ENCODE data around the gene AP1AR. TPM values are rescaled to one million over a fixed set of nuclear protein-coding genes. Genes with fewer than 3 reads are reported as not detected.

The AP1AR gene
- total RNA-seq, 3 donors from 2014 or later (not counting 1 experiment from before 2014, with no cell fraction given): 7.5 to 9.4 (median 7.5) TPM

GRCh38 chr4:112290341-112290740 is 58.8 kb downstream of the AP1AR start:
- TF ChIP-seq, protein P1, sequence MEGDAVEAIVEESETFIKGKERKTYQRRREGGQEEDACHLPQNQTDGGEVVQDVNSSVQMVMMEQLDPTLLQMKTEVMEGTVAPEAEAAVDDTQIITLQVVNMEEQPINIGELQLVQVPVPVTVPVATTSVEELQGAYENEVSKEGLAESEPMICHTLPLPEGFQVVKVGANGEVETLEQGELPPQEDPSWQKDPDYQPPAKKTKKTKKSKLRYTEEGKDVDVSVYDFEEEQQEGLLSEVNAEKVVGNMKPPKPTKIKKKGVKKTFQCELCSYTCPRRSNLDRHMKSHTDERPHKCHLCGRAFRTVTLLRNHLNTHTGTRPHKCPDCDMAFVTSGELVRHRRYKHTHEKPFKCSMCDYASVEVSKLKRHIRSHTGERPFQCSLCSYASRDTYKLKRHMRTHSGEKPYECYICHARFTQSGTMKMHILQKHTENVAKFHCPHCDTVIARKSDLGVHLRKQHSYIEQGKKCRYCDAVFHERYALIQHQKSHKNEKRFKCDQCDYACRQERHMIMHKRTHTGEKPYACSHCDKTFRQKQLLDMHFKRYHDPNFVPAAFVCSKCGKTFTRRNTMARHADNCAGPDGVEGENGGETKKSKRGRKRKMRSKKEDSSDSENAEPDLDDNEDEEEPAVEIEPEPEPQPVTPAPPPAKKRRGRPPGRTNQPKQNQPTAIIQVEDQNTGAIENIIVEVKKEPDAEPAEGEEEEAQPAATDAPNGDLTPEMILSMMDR (IDR thresholded peaks at IDR 0.05): no peak
- no peak overlapping the region for H3K4me3 ChIP-seq (ENCODE audit: low read length)
- Mint-ChIP-seq H3K36me3 (no peaks in the 10 kb centered on the region), H3K27ac (no peak overlapping the region), H3K27me3 (ENCODE audit: low read depth in 2 of 2) (peaks cover 0 to 2% of the 10 kb centered on the region in 2 donors), H3K9me3 (no peaks in the 10 kb centered on the region), H3K4me3 (no peak overlapping the region), H3K4me1 (peaks cover 29 to 33% of the 10 kb centered on the region in 2 donors)
- no peaks in the 10 kb centered on the region for H3K9me3 ChIP-seq (ENCODE audit: control insufficient read depth, insufficient read depth, low read length)
- no peak overlapping the region for H3K27ac ChIP-seq (ENCODE audit: low read length)
- ATAC-seq: no peak
- no peak for DNase-seq
- WGBS (ENCODE audit: insufficient coverage): 83% methylated on average over 2 of the region's 3 CpGs
- peaks cover 22% of the 10 kb centered on the region for H3K4me1 ChIP-seq (ENCODE audit: control insufficient read depth, insufficient read depth, low read length)
- no peaks in the 10 kb centered on the region for H3K36me3 ChIP-seq (ENCODE audit: control insufficient read depth, insufficient read depth, low read length)
- intact Hi-C loops (cut with micrococcal nuclease): no loop called here
- H3K27me3 ChIP-seq (ENCODE audit: control insufficient read depth, insufficient read depth, low read length): no peaks in the 10 kb centered on the region

- Histone ChIP-seq H3K36me3 (ENCODE audit: control insufficient read depth, insufficient read depth, low read length) (no peaks in the 10 kb centered on the region), H3K9me3 (ENCODE audit: control insufficient read depth, insufficient read depth, low read length) (no peaks in the 10 kb centered on the region), H3K27ac (ENCODE audit: low read length) (peak within 1 kb of the TSS; percentile 14), H3K4me3 (ENCODE audit: low read length) (peak within 1 kb of the TSS; percentile 4), H3K4me1 (ENCODE audit: control insufficient read depth, insufficient read depth, low read length) (peaks cover 6% of the 10 kb centered on the region), H3K27me3 (ENCODE audit: control insufficient read depth, insufficient read depth, low read length) (no peaks in the 10 kb centered on the region)
- Mint-ChIP-seq H3K4me3 (peak within 1 kb of the TSS; percentile 35), H3K9me3 (no peaks in the 10 kb centered on the region), H3K27me3 (ENCODE audit: low read depth in 2 of 2) (peaks cover 0 to 5% of the 10 kb centered on the region in 2 donors), H3K4me1 (peaks cover 0 to 5% of the 10 kb centered on the region in 2 donors), H3K27ac (peak within 1 kb of the TSS in 1 of 2 donors; percentile 52), H3K36me3 (no peaks in the 10 kb centered on the region)
- WGBS (ENCODE audit: insufficient coverage): 0% methylated on average over 2 of the region's 4 CpGs
- peak in 1 of 2 donors; percentile 69 for DNase-seq
- ATAC-seq: peak; percentile 67 to 81 (median 68)
- TF ChIP-seq, protein P1 (IDR thresholded peaks at IDR 0.05): no peak
- intact Hi-C loops (cut with micrococcal nuclease): no loop called here
Observed at GRCh38 chr4:112296949-112297880, 65.6 kb downstream of the AP1AR start, which contains the start of gene ALPK1. Gene ALPK1 (plus strand): TSS chr4:112297369.

GRCh38 chr4:112299721-112300120 is 68.1 kb downstream of the AP1AR start:
- no peak for ATAC-seq
- Mint-ChIP-seq H3K4me1 (peaks cover 0 to 5% of the 10 kb centered on the region in 2 donors), H3K36me3 (no peaks in the 10 kb centered on the region), H3K27ac (no peak overlapping the region), H3K4me3 (no peak overlapping the region), H3K27me3 (ENCODE audit: low read depth in 2 of 2) (peaks cover 0 to 3% of the 10 kb centered on the region in 2 donors), H3K9me3 (no peaks in the 10 kb centered on the region)
- H3K4me1 ChIP-seq (ENCODE audit: control insufficient read depth, insufficient read depth, low read length): peaks cover 10% of the 10 kb centered on the region
- no peak for DNase-seq
- H3K36me3 ChIP-seq (ENCODE audit: control insufficient read depth, insufficient read depth, low read length): no peaks in the 10 kb centered on the region
- no peaks in the 10 kb centered on the region for H3K9me3 ChIP-seq (ENCODE audit: control insufficient read depth, insufficient read depth, low read length)
- intact Hi-C loops (cut with micrococcal nuclease): no loop called here
- H3K4me3 ChIP-seq (ENCODE audit: low read length): no peak overlapping the region
- no peak overlapping the region for H3K27ac ChIP-seq (ENCODE audit: low read length)
- no peaks in the 10 kb centered on the region for H3K27me3 ChIP-seq (ENCODE audit: control insufficient read depth, insufficient read depth, low read length)
- 100% methylated on average over 1 of the region's 4 CpGs for WGBS (ENCODE audit: insufficient coverage)
- TF ChIP-seq, protein P1 (IDR thresholded peaks at IDR 0.05): no peak

All from natural killer cell (primary cell).